Adrenal gland (tissue), 12 donors: ENCODE measurements around the gene SFMBT1. TPM values are rescaled to one million over a fixed set of nuclear protein-coding genes. Genes with fewer than 3 reads are reported as not detected.

Experiments used
- DNase-seq, 7 donors: peaks; one replicate each; pipeline ENCODE4 v3.0.0-alpha.2; 2019 to 2020
- H3K27ac ChIP-seq, 5 donors: fragments of 200-600 bp; sonication (generic) in 4 of 5; 1 replicate in 3 of 5; 2 replicates in 2 of 5; pipeline versions ENCODE4 v1.5.1 to v1.8.0; 2016 to 2020; ENCODE audit warnings: mild to moderate bottlenecking in 1 of 5
- H3K27me3 ChIP-seq: fragments of 200-600 bp; 2 replicates; pipeline ENCODE4 v1.8.0; 2021
- H3K36me3 ChIP-seq, 2 donors: fragments of 200-600 bp; replicated peaks in 1 of 2; 1 replicate in 1 of 2; 2 replicates in 1 of 2; pipeline versions ENCODE4 v1.5.1 to v1.8.0; 2018 to 2022
- H3K4me1 ChIP-seq, 2 donors: fragments of 200-600 bp; replicated peaks in 1 of 2; 1 replicate in 1 of 2; 2 replicates in 1 of 2; pipeline versions ENCODE4 v1.5.1 to v1.8.0; 2018 to 2021
- H3K4me3 ChIP-seq, 4 donors: fragments of 200-600 bp; sonication (generic) in 3 of 4; one replicate each; pipeline ENCODE4 v1.5.1; 2016 to 2018
- H3K9me3 ChIP-seq, 3 donors: fragments of 200-600 bp; sonication (generic) in 1 of 3; replicated peaks in 1 of 3; 1 replicate in 2 of 3; 2 replicates in 1 of 3; pipeline versions ENCODE4 v1.5.1 to v1.8.0; 2016 to 2021
- POLR2A ChIP-seq, 2 donors: fragments of 450-650 bp; IDR thresholded peaks; one replicate each; pipeline ENCODE4 v1.6.1; 2017; ENCODE audit warnings: antibody characterized with exemption in 2 of 2, mild to moderate bottlenecking in 2 of 2, moderate library complexity in 1 of 2
- WGBS, 4 donors: extraction: QIAGEN DNeasy Blood & Tissue Kit in 2 of 4; methylation state at CpG; one replicate each; pipeline versions ENCODE4 v1.1.5 to v1.1.7; 2013 to 2017; 5-methylcytosine and 5-hydroxymethylcytosine counted together
- intact Hi-C, 2 donors: fragments of 100-400 bp; cut with DNase I; formaldehyde crosslinking; loops; one replicate each; pipeline versions ENCODE4 v1.14.1 to v1.15.0; 2022 to 2023
- polyA plus RNA-seq, 3 donors: library from polyadenylated mRNA; stranded (reverse); fragments of 200-250 nt in 2 of 3; fragments of 350-450 nt in 1 of 3; fragmentation: Illumina TruSeq in 1 of 3; extraction: RNeasy Lipid Tissue Mini Kit (QIAGEN cat#74804) in 1 of 3; gene quantifications; one replicate each; pipeline ENCODE4 v1.2.3, GENCODE V29; 2013 to 2014
- total RNA-seq, 9 donors: library from RNA; depleted of rRNA in 4 of 9; stranded (reverse); fragments of >200 nt in 4 of 9; fragments of 120-200 nt in 1 of 9; fragmentation: NEBNext Ultra II Directional in 1 of 9; extraction: Animal tissue kit (Norgen Biotek cat#: 25700) in 1 of 9; gene quantifications; one replicate each; pipeline versions ENCODE4 v1.1.0 to v1.2.4, GENCODE V29; 2013 to 2023
- TF ChIP-seq, protein P1 (sequence below), 6 experiments: fragments of 450-650 bp in 4 of 6; fragments of 200-600 bp in 2 of 6; sonication (generic) in 1 of 6; IDR thresholded peaks; 1 replicate in 5 of 6; 2 replicates in 1 of 6; pipeline versions ENCODE4 v1.5.1 to v1.8.0; 2016 to 2021; ENCODE audit warnings: antibody characterized with exemption in 6 of 6, mild to moderate bottlenecking in 2 of 6, moderate library complexity in 1 of 6
- donor health status: healthy with polysubstance abuse.
- donor health status: Bipolar disorder and iron deficiency.
- donor health status: DM: yes; HTN: yes; CAD: no.
- donor health status: DM: no; HTN: no; CAD: no.
- donor health status: DM: no; HTN: no; CAD: no.
- donor health status: DM: yes; HTN: yes; CAD: no.

SFMBT1 gene
- total and polyA plus RNA-seq, 12 donors = 2.1 to 14.8 (median 8.3) TPM

- Histone ChIP-seq H3K4me3 (no peak overlapping the region), H3K27me3 (no peaks in the 10 kb centered on the region), H3K36me3 (no peaks in the 10 kb centered on the region), H3K4me1 (peaks cover 0 to 24% of the 10 kb centered on the region in 2 donors), H3K27ac (no peak overlapping the region), H3K9me3 (no peaks in the 10 kb centered on the region)
- 77 to 80% (median 79%) methylated on average over 4 of the region's 4 CpGs for WGBS, 4 donors
- no peak for DNase-seq
- TF ChIP-seq POLR2A (IDR thresholded peaks at IDR 0.05) = no peak
- TF ChIP-seq, protein P1, sequence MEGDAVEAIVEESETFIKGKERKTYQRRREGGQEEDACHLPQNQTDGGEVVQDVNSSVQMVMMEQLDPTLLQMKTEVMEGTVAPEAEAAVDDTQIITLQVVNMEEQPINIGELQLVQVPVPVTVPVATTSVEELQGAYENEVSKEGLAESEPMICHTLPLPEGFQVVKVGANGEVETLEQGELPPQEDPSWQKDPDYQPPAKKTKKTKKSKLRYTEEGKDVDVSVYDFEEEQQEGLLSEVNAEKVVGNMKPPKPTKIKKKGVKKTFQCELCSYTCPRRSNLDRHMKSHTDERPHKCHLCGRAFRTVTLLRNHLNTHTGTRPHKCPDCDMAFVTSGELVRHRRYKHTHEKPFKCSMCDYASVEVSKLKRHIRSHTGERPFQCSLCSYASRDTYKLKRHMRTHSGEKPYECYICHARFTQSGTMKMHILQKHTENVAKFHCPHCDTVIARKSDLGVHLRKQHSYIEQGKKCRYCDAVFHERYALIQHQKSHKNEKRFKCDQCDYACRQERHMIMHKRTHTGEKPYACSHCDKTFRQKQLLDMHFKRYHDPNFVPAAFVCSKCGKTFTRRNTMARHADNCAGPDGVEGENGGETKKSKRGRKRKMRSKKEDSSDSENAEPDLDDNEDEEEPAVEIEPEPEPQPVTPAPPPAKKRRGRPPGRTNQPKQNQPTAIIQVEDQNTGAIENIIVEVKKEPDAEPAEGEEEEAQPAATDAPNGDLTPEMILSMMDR (IDR thresholded peaks at IDR 0.05) = no peak
- intact Hi-C loops = no loop called here
Observed at GRCh38 chr3:53023072-53023823, 22.6 kb downstream of the SFMBT1 start.

- Histone ChIP-seq H3K36me3 (no peaks in the 10 kb centered on the region), H3K27ac (no peak overlapping the region), H3K27me3 (no peaks in the 10 kb centered on the region), H3K4me1 (peaks cover 0 to 20% of the 10 kb centered on the region in 2 donors), H3K9me3 (no peaks in the 10 kb centered on the region), H3K4me3 (no peak overlapping the region)
- TF ChIP-seq POLR2A (IDR thresholded peaks at IDR 0.05) = no peak
- TF ChIP-seq, protein P1 (IDR thresholded peaks at IDR 0.05) = no peak
- intact Hi-C loops = no loop called here
- 87 to 96% (median 93%) methylated on average over 3 of the region's 3 CpGs for WGBS, 4 donors
- DNase-seq = no peak
Observed at GRCh38 chr3:53022647-53023046, 23.2 kb downstream of the SFMBT1 start.

GRCh38 chr3:53016236-53016635 lies 29.6 kb downstream of the SFMBT1 start:
- intact Hi-C loops = no loop called here

GRCh38 chr3:53011324-53011723 lies 34.5 kb downstream of the SFMBT1 start:
- Histone ChIP-seq H3K36me3 (no peaks in the 10 kb centered on the region), H3K4me3 (no peak overlapping the region), H3K9me3 (no peaks in the 10 kb centered on the region), H3K27ac (no peak overlapping the region), H3K4me1 (peaks cover 0 to 6% of the 10 kb centered on the region in 2 donors), H3K27me3 (no peaks in the 10 kb centered on the region)
- 64 to 82% (median 70%) methylated on average over 3 of the region's 3 CpGs for WGBS, 4 donors
- intact Hi-C loops = no loop called here
- DNase-seq = no peak
- TF ChIP-seq POLR2A (IDR thresholded peaks at IDR 0.05) = no peak
- TF ChIP-seq, protein P1 (IDR thresholded peaks at IDR 0.05) = no peak

More at GRCh38 chr3:53016236-53016635, 29.6 kb downstream of the SFMBT1 start:
- TF ChIP-seq POLR2A (IDR thresholded peaks at IDR 0.05) = no peak
- TF ChIP-seq, protein P1 (IDR thresholded peaks at IDR 0.05) = no peak
- Histone ChIP-seq H3K27ac (no peak overlapping the region), H3K36me3 (no peaks in the 10 kb centered on the region), H3K9me3 (no peaks in the 10 kb centered on the region), H3K4me1 (no peaks in the 10 kb centered on the region), H3K27me3 (no peaks in the 10 kb centered on the region), H3K4me3 (no peak overlapping the region)
- no peak for DNase-seq
- WGBS, 4 donors = 90 to 98% (median 96%) methylated on average over 5 of the region's 5 CpGs
